COR-L47 (cell line): ENCODE results near the gene STAT3.
"Not testable (repeated sequence)": the region's sequence is repeated elsewhere in the genome, so short reads cannot be mapped to it uniquely, and the experiment has no call there.

Experiments
- DNase-seq: peaks from one replicate; lab custom pipeline; 2025; lab: John Stamatoyannopoulos, UW

The STAT3 gene

GRCh38 chr17:42408061-42408460, 19.8 kb upstream of the STAT3 start:
- no peak for DNase-seq

- peak; percentile 90 for DNase-seq
Measured at GRCh38 chr17:42407289-42407836, 19.1 kb upstream of the STAT3 start.

GRCh38 chr17:42406615-42407288, 18.5 kb upstream of the STAT3 start:
- no peak for DNase-seq

- DNase-seq = peak; percentile 65
Measured at GRCh38 chr17:42405963-42406495, 17.8 kb upstream of the STAT3 start.

- no peak for DNase-seq
Measured at GRCh38 chr17:42405076-42405475, 16.8 kb upstream of the STAT3 start.

- DNase-seq = no peak
Measured at GRCh38 chr17:42404326-42405055, 16.2 kb upstream of the STAT3 start.

GRCh38 chr17:42403150-42403549, 14.9 kb upstream of the STAT3 start:
- DNase-seq = no peak

- DNase-seq = no peak
Measured at GRCh38 chr17:42402117-42402516, 13.9 kb upstream of the STAT3 start.

- DNase-seq = not testable (repeated sequence)
Measured at GRCh38 chr17:42400844-42401375, 12.7 kb upstream of the STAT3 start.

GRCh38 chr17:42399948-42400843, 12.0 kb upstream of the STAT3 start:
- DNase-seq = no peak

GRCh38 chr17:42399121-42399520, 10.9 kb upstream of the STAT3 start:
- no peak for DNase-seq

GRCh38 chr17:42395601-42396000, 7.4 kb upstream of the STAT3 start:
- not testable (repeated sequence) for DNase-seq

GRCh38 chr17:42394838-42395237, 6.6 kb upstream of the STAT3 start:
- no peak for DNase-seq

GRCh38 chr17:42392692-42393415, 4.6 kb upstream of the STAT3 start:
- no peak for DNase-seq

GRCh38 chr17:42391439-42391838, 3.2 kb upstream of the STAT3 start:
- DNase-seq = not testable (repeated sequence)

GRCh38 chr17:42389899-42390298, 1.7 kb upstream of the STAT3 start:
- DNase-seq = no peak

GRCh38 chr17:42389135-42389417, 834 bp upstream of the STAT3 start:
- DNase-seq = no peak

GRCh38 chr17:42387661-42388380, 421 bp downstream of the STAT3 start:
- DNase-seq = peak; percentile 66

- DNase-seq = peak; percentile 52
Measured at GRCh38 chr17:42386777-42387657, 1.2 kb downstream of the STAT3 start.

- no peak for DNase-seq
Measured at GRCh38 chr17:42381898-42382297, 6.3 kb downstream of the STAT3 start.
